ENCODE results near the gene DNAH3.
"Not testable (repeated sequence)": the region's sequence is repeated elsewhere in the genome, so short reads cannot be mapped to it uniquely, and the experiment has no call there.

DNAH3 gene

DNA sequence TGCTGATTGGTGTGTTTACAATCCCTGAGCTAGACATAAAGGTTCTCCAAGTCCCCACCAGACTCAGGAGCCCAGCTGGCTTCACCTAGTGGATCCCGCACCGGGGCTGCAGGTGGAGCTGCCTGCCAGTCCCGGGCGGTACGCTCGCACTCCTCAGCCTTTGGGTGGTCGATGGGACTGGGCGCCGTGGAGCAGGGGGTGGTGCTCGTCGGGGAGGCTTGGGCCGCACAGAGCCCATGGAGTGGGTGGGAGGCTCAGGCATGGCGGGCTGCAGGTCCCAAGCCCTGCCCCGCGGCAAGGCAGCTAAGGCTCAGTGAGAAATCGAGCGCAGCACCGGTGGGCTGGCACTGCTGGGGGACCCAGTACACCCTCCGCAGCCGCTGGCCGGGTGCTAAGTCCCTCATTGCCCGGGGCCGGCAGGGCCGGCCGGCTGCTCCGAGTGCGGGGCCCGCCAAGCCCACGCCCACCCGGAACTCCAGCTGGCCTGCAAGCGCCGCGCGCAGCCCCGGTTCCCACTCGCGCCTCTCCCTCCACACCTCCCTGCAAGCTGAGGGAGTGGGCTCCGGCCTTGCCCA is 161.1 kb downstream of the DNAH3 start:
- H3K9me3 Mint-ChIP-seq; H3K36me3 Mint-ChIP-seq (ENCODE audit: low read depth); H3K4me1 Mint-ChIP-seq (ENCODE audit: low read depth); H3K4me3 Mint-ChIP-seq; H3K27ac Mint-ChIP-seq; DNase-seq; H3K27me3 Mint-ChIP-seq: not testable (repeated sequence)

DNA sequence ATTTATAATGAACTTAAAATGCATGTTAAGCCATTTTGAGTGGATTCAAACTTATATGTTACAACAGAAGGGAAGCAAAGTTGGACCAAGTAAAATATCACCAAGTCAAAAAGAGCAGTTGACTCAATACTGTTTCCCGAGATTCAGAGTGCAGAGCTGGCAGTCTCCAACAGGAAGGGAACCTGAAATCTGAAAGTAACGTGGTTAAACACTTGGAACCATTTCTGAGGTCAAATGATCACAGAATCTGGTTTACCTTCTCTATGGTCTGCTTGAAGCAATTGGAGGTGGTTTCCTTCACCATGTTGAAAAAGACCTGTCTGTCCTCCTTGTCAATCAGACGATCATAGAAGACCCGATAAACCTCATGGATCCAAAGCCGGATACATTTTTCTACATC is 163.6 kb downstream of the DNAH3 start:
- Mint-ChIP-seq H3K36me3 (ENCODE audit: low read depth) (no peaks in the 10 kb centered on the region), H3K9me3 (no peaks in the 10 kb centered on the region), H3K4me3 (no peak overlapping the region), H3K27ac (no peak overlapping the region), H3K27me3 (no peaks in the 10 kb centered on the region), H3K4me1 (ENCODE audit: low read depth) (no peaks in the 10 kb centered on the region)
- no peak for DNase-seq

DNA sequence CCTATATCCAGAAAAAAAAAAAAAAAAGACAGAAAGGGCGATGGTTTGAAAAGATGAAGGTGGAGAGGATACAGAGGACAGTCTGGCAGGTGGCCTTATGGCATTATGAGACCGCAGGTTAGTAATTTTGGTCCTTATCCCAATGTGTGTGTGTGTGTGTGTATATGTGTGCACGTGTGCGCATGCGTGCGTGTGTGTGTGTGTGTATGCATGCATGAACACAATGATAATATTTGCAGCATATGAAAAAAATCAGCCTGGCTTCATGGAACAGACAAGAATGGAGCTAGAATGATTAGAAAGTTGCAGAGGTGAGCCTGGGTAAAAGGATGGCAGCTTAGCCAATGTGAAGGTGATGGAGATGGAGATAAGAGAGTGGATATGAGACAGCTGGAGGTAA is 166.6 kb downstream of the DNAH3 start:
- Mint-ChIP-seq H3K4me1 (ENCODE audit: low read depth) (no peaks in the 10 kb centered on the region), H3K9me3 (no peaks in the 10 kb centered on the region), H3K36me3 (ENCODE audit: low read depth) (no peaks in the 10 kb centered on the region), H3K27ac (no peak overlapping the region), H3K4me3 (no peak overlapping the region), H3K27me3 (no peaks in the 10 kb centered on the region)
- DNase-seq, result no peak

DNA sequence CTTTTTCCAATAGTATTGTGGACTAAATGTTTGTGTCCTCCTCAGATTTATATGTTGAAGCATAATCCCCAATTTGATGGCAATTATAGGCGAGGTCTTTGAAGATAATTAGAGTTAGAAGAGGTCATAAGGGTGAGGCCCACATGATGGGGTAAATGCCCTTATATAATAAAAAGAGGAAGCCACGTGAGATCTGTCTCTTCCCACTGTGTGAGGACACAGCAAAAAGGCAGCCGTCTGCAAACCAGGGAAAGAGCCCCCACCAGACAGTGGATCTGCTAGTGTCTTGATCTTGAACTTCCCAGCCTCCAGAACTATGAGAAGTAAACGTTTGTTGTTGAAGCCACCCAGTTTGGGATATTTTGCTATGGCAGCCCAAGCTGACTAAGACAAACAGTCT is 174.1 kb downstream of the DNAH3 start:
- no peaks in the 10 kb centered on the region for H3K36me3 Mint-ChIP-seq (ENCODE audit: low read depth)
- no peak overlapping the region for H3K4me3 Mint-ChIP-seq
- H3K9me3 Mint-ChIP-seq, result no peaks in the 10 kb centered on the region
- no peaks in the 10 kb centered on the region for H3K4me1 Mint-ChIP-seq (ENCODE audit: low read depth)
- no peaks in the 10 kb centered on the region for H3K27me3 Mint-ChIP-seq
- no peak overlapping the region for H3K27ac Mint-ChIP-seq
- no peak for DNase-seq

DNA sequence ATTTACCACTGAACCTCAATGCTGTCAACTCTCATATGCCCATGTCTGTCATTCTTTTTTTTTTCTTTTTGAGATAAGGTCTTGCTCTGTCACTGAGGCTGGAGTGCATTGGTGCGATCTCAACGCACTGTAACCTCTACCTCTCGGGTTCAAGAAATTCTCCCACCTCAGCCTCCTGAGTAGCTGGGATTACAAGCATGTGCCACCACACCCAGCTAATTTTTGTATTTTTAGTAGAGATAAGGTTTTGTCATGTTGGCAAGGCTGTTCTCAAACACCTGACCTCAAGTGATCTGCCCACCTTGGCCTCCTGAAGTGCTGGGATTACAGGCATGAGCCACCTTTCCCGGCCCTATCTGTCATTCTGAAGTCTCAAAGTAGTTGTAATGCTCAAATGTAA is 177.4 kb downstream of the DNAH3 start:
- H3K9me3 Mint-ChIP-seq; H3K27me3 Mint-ChIP-seq; H3K4me1 Mint-ChIP-seq (ENCODE audit: low read depth); H3K4me3 Mint-ChIP-seq; H3K27ac Mint-ChIP-seq; DNase-seq; H3K36me3 Mint-ChIP-seq (ENCODE audit: low read depth): not testable (repeated sequence)

DNA sequence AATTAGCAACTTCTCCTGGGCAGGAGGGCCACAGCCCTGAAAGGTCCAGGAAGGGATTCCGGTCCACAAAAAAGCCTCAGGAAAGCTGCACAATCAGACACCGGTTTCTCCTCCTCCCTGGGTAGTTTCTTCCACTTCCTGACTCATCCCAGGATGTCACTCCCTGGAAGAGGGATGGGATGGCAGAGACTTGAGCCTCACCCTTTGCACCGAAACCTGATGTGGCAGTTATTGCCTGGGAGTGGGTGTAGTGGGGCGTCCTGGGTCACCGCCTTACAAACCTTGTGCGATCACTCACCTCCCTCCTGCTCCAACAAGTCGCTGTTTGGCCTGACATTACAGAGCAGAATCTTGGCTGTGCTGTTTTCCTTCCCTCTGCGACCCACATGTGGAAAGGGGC is 179.2 kb downstream of the DNAH3 start:
- DNase-seq, result no peak
- no peak overlapping the region for H3K27ac Mint-ChIP-seq
- no peak overlapping the region for H3K4me3 Mint-ChIP-seq
- no peaks in the 10 kb centered on the region for H3K36me3 Mint-ChIP-seq (ENCODE audit: low read depth)
- no peaks in the 10 kb centered on the region for H3K27me3 Mint-ChIP-seq
- H3K9me3 Mint-ChIP-seq, result no peaks in the 10 kb centered on the region
- H3K4me1 Mint-ChIP-seq (ENCODE audit: low read depth), result no peaks in the 10 kb centered on the region

DNA sequence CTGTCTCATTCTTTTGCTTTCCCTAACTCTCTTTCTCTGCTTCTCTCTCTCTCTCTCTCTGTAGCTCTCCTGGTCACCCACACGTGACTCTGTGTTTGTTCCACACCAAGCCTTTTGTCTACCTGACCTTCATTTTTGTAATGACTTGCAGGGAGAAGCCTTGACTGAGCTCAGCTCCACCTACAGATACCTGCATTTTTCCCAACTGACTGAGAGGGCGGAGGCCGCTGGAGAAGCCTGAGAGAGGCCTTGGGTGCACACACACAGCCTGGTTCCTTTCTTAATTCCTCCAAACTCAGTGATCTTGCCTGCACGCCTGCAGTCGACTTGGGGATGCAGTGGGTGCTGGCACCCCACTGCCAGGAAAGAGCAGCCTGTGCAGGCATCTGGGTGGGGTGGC is 181.3 kb downstream of the DNAH3 start:
- no peak overlapping the region for H3K27ac Mint-ChIP-seq
- H3K27me3 Mint-ChIP-seq, result no peaks in the 10 kb centered on the region
- DNase-seq, result no peak
- H3K36me3 Mint-ChIP-seq (ENCODE audit: low read depth), result no peaks in the 10 kb centered on the region
- H3K4me3 Mint-ChIP-seq, result no peak overlapping the region
- no peaks in the 10 kb centered on the region for H3K4me1 Mint-ChIP-seq (ENCODE audit: low read depth)
- no peaks in the 10 kb centered on the region for H3K9me3 Mint-ChIP-seq

DNA sequence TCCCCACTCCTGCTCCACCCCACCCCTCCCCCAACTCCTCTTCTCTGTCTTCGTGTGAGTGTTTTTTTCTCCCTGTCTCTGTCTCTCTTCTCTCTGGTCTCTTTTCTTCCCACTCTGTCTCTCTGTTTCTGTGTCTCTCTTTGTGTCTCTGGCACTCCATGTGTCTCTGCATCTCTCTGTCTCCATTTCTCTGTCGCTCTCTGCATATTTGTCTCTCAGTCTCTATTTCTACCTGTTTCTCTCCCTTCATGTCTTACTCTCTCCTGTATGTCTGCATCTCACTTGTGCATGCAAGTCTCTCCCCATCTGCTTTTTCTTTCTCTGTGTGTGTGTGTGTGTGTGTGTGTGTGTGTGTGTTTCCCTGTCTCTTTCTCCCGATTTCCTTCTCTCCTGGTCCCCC is 181.9 kb downstream of the DNAH3 start:
- Mint-ChIP-seq H3K4me3 (no peak overlapping the region), H3K27me3 (no peaks in the 10 kb centered on the region), H3K4me1 (ENCODE audit: low read depth) (no peaks in the 10 kb centered on the region), H3K9me3 (no peaks in the 10 kb centered on the region), H3K36me3 (ENCODE audit: low read depth) (no peaks in the 10 kb centered on the region), H3K27ac (no peak overlapping the region)
- no peak for DNase-seq

DNA sequence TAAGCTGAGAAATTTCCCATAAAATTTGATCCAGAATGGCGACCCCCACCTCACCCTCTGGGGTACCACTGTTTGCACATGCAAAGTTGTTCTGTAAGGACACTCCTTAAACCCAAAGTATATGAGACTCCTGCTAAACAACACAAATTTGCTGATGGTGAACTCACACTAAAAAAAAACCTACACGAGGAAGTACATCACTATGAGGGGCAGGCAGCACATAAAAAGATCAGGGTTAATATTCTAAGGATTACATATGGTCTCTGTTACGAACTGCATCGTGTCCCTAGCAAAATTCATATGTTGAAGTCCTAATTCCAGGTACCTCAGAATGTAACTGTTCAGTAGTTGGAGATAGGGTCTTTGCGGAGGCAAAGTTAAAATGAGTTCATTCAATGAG is 189.7 kb downstream of the DNAH3 start:
- H3K27ac Mint-ChIP-seq, result no peak overlapping the region
- H3K36me3 Mint-ChIP-seq (ENCODE audit: low read depth), result no peaks in the 10 kb centered on the region
- H3K9me3 Mint-ChIP-seq, result no peaks in the 10 kb centered on the region
- no peaks in the 10 kb centered on the region for H3K4me1 Mint-ChIP-seq (ENCODE audit: low read depth)
- no peaks in the 10 kb centered on the region for H3K27me3 Mint-ChIP-seq
- DNase-seq, result no peak
- H3K4me3 Mint-ChIP-seq, result no peak overlapping the region

DNA sequence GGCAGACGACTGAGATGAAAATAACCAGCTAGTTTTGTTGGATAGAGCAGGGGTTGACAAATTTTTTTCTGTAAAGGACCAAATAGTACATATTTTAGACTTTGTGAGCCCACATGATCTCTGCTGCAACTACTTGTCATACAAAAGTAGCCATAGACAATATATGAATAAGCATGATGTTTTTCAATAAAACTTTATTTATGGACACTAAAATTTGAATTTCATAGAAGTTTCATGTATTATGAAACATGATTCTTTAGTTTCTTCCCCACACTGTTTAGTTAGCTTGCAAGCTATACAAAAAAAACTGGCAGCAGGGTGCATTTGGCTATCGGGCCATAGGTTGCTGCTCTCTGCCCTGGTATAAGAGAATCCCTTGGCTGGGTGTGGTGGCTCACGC is 193.5 kb downstream of the DNAH3 start:
- no peaks in the 10 kb centered on the region for H3K27me3 Mint-ChIP-seq
- H3K36me3 Mint-ChIP-seq (ENCODE audit: low read depth), result no peaks in the 10 kb centered on the region
- no peaks in the 10 kb centered on the region for H3K4me1 Mint-ChIP-seq (ENCODE audit: low read depth)
- DNase-seq, result no peak
- H3K9me3 Mint-ChIP-seq, result no peaks in the 10 kb centered on the region
- no peak overlapping the region for H3K27ac Mint-ChIP-seq
- no peak overlapping the region for H3K4me3 Mint-ChIP-seq

DNA sequence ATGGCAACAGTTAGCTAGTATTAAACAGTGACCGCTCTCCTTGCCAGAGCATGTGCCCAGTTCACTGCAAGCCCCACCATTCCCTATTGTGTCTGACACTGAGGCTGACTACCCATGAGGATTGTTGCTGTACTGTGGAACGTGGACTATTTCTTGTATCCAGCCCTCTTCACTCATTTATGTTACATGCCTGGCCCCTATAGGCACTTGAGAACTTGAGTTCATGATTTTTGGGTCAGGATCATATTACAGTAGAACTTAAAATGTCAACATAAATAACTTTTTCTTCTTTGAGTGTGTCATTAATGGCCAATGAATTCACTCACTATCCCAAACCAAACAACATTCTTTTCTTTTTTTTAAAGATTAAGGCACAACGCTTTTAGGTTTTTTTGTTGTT is 194.3 kb downstream of the DNAH3 start:
- Mint-ChIP-seq H3K36me3 (ENCODE audit: low read depth) (no peaks in the 10 kb centered on the region), H3K27ac (no peak overlapping the region), H3K4me1 (ENCODE audit: low read depth) (no peaks in the 10 kb centered on the region), H3K27me3 (no peaks in the 10 kb centered on the region), H3K4me3 (no peak overlapping the region), H3K9me3 (no peaks in the 10 kb centered on the region)
- DNase-seq, result no peak

DNA sequence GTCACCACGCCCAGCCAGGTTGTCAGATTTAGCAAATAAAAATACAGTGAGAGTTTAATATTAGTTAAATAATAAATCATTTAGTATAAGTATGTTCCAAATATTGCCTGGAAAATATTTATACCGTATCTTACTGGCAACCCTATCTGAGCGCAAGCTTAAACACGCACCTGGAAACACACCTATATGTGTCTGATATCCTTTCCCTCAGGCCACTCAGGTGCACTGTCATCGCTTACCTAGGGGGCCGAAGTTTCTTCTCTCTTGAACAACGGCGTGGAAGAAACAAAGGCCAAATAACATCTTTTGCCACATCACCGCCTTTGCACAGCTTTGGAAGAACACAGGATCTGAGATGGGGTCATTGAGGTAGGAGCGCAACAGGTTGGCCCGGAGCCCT is 196.1 kb downstream of the DNAH3 start:
- Mint-ChIP-seq H3K27ac (no peak overlapping the region), H3K27me3 (no peaks in the 10 kb centered on the region), H3K36me3 (ENCODE audit: low read depth) (no peaks in the 10 kb centered on the region), H3K4me1 (ENCODE audit: low read depth) (no peaks in the 10 kb centered on the region), H3K9me3 (no peaks in the 10 kb centered on the region), H3K4me3 (no peak overlapping the region)
- DNase-seq, result no peak

DNA sequence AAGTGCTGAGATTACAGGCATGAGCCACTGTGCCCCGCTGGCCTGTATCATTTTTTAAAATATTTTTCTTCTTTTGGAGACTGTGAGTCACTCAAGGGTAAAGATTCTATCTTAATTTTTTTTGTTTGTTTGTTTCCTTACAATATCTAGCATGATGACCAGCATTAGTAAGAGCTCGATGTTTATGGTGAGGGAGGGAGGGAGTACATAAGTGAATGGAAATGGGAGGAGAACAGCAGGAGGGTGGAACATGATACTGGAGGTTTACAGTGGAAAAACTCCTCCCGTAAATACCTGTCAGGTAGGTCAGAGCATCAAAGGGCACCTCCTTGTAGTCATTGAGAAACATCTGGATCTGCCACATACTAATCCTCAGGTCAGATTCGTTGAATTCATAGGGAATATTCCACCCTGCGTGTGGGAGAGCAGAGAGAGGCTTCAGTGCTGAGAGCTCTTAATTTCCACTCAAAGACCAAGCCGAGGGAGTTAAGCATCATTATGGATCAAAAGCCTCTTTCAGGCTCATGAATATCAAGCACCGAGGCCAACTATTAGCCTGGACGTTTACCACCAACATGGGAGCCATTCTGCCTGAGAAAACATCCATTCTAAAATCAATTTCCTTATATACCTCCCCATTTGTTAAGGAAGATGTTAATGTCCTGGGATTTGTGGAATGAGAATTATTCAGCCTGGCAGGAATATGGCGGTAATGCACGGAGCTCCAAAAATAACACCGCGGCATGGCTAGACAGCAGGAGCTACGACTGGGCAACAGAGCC is 198.3 kb downstream of the DNAH3 start:
- Mint-ChIP-seq H3K27me3 (no peaks in the 10 kb centered on the region), H3K36me3 (ENCODE audit: low read depth) (no peaks in the 10 kb centered on the region), H3K27ac (no peak overlapping the region), H3K4me1 (ENCODE audit: low read depth) (no peaks in the 10 kb centered on the region), H3K9me3 (no peaks in the 10 kb centered on the region), H3K4me3 (no peak overlapping the region)
- no peak for DNase-seq

DNA sequence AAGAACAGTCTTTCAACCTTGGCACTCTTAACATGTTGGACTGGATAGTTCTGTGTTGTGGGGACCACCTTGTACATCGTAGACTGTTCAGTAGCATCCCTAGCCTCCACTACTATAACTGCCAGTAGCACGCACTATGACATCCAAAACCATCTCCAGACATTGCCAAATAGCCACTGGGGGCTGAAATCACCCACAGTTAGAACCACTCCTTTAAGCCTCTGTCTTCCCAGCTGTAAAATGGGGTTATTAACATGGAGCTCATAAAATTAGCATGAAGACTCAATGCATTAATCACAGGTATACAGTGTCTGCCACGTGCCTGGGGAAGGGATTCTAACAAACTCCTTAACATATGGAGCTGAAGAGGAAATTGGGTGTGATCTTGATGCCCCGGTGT is 200.4 kb downstream of the DNAH3 start:
- H3K27ac Mint-ChIP-seq, result no peak overlapping the region
- H3K27me3 Mint-ChIP-seq, result no peaks in the 10 kb centered on the region
- H3K9me3 Mint-ChIP-seq, result no peaks in the 10 kb centered on the region
- peaks cover under 1% of the 10 kb centered on the region for H3K4me1 Mint-ChIP-seq (ENCODE audit: low read depth)
- no peak for DNase-seq
- H3K4me3 Mint-ChIP-seq, result no peak overlapping the region
- H3K36me3 Mint-ChIP-seq (ENCODE audit: low read depth), result no peaks in the 10 kb centered on the region

DNA sequence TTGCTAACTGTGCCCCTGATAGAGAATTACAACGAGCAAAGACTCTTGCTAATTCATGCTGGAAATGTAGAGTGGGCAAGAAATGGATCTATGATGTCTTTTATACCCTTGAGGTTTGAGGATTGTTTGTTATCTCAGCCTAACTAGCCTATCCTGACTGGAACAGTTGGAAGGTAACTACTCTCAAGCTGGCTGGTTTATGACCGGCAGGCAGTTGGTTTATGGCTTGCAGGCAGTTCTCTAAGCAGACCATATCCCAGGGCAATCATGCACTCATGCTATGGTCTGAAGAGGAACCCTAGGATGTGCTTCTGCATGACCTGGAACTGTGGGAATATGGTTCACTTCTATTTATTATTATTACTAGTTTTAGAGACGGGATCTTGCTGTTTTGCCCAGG is 201.0 kb downstream of the DNAH3 start:
- peaks cover 7% of the 10 kb centered on the region for H3K4me1 Mint-ChIP-seq (ENCODE audit: low read depth)
- no peaks in the 10 kb centered on the region for H3K36me3 Mint-ChIP-seq (ENCODE audit: low read depth)
- no peak overlapping the region for H3K27ac Mint-ChIP-seq
- no peaks in the 10 kb centered on the region for H3K9me3 Mint-ChIP-seq
- DNase-seq, result no peak
- H3K27me3 Mint-ChIP-seq, result no peaks in the 10 kb centered on the region
- no peak overlapping the region for H3K4me3 Mint-ChIP-seq

DNA sequence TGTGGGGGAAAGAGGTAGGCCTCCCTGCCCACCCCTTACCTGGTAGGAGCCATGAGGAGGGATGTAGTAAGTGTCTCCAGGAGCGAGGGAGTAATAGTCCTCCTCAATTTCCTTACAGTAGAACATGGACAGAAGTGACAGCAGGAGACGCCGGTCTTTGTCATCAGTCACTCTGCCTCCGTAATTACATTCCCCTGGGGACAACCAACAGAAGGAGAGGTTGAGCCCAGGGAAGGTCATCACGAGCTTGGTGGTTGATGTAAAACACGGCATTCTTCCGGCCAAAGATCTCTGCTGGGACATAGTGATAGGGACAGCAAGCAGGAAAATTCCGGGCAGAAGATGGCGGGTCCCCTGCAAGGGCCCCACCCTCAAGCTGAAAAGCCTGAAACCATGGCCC is 202.2 kb downstream of the DNAH3 start:
- Mint-ChIP-seq H3K4me3 (no peak overlapping the region), H3K36me3 (ENCODE audit: low read depth) (no peaks in the 10 kb centered on the region), H3K4me1 (ENCODE audit: low read depth) (peaks cover 18% of the 10 kb centered on the region), H3K27ac (no peak overlapping the region), H3K27me3 (no peaks in the 10 kb centered on the region), H3K9me3 (no peaks in the 10 kb centered on the region)
- DNase-seq, result no peak
